HL-60/S4 treated with retinoic acid at 250 ng/mL for 4 days and 3 days (cell line): ENCODE data around the gene FAM98A.

ENCODE experiments used
- in situ Hi-C: fragments of 300-500 bp; cut with MboI; formaldehyde crosslinking; loops from 2 replicates; pipeline ENCODE4 v1.7.0; 2022; ENCODE audit warnings: low sequenced_read_pairs

The FAM98A gene

DNA sequence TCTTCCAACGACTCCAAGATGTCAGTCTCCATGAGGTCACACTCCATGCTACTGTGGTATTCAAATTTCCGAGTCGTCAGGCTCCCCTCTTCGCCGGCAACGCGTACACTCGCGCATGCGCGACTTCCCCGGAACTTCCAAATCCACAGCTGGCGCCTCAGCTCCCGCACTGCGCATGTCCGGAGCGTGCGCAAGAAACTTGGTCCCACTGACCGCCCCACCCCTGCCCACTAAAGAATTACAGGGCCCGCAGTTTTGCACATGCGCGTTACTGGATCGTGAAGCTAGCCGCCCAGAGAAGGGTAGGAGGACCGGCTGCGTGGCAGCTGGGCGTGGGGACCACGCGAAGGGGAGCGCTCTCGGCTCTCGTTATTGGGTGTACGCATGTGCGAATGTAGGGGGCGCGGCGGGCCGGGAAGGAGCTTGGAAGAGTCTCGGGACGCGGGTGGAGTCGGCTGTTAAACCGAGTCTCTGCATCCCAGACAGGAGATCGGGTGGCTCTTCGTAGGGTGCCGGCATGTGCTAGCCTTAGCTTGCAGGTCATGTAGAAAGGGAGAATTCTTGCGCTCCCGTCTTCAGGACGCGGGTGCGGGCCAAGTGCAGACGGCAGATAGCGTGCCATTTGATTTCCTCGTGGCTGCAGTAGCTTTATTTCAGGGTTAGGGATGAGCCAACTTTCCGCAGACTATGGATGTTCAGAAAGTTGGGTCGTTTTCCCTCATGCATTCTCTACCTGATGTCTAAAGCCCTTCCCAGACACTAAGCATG, at the start of gene FAM98A:
FAM98A (minus strand) TSS at position 125 of the 768 bp plus-strand sequence; CDS start at position 47, 78 bp downstream.
- in situ Hi-C loops = loop anchor here (25.0 kb wide), 1 partner anchor 837 kb away; no protein-coding TSS in a partner anchor

DNA sequence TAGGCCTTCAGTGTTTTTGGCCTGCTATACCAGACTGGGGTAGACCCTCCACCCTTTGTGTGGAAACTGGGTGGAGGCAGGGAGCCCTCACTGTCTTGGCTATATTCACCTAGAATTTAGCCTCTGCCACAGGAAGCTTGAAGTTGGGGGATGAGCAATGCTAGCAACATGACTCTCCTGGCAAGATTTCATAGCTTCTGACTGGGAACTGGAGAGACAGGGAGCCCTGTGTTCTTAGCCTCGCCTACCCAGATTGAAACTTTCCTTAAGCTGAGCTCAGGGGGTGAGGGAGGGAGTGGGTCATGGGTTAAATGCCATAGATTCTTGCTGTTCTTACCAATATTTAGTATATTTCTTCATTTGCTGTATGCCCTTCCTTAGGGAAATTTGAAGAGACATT, 46.8 kb upstream of the FAM98A start:
- in situ Hi-C loops = no loop called here

DNA sequence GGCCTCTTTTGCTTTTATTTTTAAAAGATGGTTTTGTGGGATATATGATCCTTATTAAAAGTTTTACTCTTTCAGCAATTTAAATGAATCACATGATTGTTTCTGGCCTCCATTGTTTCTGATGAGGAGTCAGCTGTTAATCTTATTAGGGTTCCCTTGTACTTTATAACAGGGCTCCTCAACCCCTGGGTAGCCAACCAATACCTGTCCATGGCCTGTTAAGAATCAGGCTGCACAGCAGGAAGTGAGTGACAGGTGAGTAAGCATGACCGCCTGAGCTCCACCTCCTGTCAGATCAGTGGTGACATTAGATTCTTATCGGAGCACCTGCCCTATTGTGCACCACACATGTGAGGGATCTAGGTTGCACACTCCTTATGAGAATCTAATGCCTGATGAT, 45.1 kb upstream of the FAM98A start:
- in situ Hi-C loops = no loop called here

DNA sequence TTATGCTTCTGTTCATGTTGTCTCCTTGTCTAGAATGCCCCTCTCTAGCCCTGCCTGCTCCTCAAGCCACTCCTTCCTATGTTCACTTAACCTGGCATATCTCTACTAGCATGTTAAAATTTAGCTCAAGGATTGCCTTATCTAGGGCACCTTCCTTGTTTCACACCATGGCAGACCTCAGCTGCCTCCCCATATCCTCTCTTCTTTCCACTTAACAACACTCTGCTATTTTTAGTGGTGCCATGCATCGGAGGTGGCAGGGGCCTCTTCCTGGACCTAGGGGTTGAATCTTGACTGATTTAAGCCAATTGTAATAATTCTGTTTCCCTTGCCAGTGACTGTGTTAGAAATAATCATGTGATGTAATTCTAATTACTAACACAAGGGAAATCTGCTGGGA, 36.9 kb upstream of the FAM98A start:
- in situ Hi-C loops = no loop called here

DNA sequence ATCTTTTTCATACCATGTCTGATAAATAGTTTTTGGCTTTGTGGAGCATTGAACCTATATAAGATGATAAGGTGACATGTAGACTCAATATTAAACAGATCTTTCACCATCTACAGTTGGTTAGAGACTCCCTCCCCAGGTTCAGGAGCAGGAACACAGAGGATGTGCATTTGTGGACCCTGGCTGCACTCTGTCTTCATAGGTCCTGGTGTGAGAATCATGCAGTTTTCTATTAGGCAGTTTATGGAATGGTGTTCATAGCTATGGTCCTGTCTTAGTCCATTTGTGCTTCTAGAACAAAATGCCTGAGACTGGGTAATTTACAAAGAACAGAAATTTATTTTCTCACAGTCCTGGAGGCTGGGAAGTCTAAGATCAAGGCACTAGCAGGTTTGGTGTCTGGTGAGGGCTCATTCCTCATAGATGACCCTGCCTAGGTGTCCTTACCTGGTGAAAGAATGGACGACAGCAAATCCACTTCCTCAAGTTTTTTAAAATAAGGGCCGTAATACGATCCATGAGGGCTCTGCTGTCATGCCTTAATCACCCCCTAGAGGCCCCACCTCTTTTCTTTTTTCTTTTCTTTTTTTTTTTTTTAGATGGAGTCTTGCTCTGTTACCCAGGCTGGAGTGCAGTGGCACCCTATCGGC, 35.3 kb upstream of the FAM98A start:
- in situ Hi-C loops = no loop called here

DNA sequence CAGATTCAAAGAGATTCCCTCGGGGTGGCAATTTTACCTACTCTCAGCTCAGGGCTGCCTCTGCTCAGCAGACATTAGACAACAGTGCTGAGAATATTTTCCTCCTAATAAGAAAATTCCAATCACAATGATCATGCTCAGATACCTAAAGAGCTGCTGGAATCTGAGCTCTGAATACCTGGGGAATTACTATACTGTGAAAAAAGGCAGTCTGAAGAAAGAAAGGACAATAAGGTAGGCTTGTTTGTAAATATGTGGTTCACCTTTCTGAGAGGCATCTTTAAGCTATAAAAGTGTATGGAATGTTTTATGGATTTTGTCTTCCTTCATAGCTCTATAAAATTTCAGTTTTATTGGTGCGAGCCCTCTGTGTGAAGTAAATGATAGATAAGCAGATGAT, 34.2 kb upstream of the FAM98A start:
- in situ Hi-C loops = no loop called here

DNA sequence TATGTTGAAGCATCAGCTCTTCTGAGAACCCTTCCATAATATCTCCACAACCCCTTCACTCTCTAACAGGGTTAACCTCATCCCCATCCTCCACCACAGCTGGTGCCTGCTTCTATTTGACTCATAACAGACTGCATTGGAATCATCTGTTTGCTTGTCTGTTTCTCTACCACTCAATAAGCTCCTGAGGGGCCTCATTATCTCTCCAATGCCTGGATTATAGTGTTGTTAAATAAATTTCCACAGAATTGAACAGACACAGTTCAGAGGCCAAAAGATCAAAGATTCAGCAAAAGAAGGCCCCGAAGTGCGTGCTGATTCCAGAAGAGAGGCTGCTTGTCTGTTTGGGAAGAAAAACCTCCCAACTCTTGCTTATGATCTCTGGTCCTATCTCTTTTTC, 33.7 kb upstream of the FAM98A start:
- in situ Hi-C loops = no loop called here

DNA sequence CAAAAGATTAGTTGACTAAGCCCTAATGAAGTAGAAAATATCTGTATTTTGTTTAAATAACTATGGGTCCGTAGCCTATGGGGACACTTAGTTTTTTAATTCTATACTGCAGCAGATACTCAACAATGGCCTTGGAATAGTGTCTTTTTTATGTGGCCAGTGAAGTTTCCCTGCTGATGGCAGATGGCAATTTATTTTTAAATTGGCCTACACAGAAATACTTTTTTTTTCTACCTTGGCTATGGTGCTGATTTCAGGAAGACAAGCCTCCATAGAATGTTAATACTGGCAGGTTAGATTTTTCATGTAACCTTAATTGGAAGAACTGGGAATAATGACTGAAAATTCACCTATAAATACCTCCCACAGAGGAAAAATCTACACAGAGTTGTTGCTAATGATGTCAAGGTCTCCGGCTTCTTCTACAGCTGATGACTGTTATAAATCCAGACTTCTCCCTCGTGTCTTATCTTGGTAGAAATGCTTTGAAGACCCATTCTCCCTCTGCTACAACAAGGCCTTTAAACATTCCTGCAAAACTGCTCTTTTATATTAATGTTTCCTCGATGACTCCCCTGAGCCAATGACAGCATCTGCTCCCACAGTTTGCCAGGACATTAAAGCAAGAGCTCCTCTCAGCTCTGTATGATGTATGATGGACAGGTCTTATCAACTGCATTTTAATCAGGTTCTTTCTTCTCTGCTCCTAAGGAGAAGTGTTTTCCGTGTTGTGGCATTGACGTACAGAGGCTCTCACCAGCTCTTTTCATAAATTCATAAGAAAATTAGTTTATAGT, 29.1 kb upstream of the FAM98A start:
- in situ Hi-C loops = no loop called here

DNA sequence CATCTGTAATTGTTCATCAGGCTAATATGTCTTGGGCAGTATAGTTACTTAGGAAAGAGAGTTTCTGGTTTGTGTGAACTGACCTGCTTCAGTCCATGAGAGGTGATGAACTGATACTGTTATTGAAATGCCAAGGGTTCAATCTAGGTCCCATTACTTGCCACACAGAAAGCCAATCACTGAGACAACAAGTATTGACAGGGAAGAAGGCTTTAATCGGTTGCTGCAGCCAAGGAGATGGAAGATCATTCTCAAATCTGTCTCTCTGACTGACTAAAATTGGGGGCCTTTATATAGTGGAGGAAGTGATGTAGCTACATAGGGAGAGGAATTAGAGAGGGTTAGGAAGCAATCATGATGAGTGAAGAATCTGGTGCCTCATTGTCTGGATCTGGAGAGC, 19.9 kb upstream of the FAM98A start:
- in situ Hi-C loops = no loop called here

DNA sequence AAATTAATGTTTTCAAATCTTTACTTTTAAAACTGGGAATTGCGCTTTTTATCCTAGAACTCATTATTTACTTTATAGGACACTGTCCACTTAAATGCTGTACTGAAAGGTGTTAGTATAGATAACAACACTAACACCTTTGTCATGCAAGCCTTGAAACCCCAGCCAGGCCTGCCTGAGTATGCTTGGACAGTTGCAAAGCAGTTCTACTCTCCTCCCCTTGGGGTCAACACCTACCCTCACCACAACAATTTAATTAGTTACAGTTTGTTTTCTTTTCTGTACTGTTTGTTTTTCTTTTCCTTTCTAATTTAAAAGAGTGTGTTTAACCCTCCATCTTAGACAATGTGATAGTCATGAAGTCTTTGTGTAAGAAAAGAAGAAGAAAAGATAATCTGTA, 18.9 kb upstream of the FAM98A start:
- in situ Hi-C loops = no loop called here

DNA sequence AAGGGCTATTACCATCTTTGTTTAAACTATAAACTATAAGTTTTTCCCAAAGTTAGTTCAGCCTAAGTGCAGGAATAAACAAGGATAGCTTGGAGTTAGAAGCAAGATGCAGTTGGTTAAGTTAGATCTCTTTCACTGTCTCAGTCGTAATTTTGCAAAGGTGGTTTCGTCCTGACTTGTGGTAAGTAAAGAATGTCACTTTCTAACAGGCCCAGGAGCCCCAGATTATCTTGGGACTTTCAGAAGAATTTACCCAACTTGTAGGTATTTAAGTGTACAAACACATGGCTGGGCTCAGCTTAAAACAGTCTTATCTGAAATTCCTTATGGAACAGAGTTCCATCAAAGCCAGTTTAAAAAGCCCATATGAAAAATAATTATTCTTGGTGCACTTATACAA, 18.3 kb upstream of the FAM98A start:
- in situ Hi-C loops = no loop called here

DNA sequence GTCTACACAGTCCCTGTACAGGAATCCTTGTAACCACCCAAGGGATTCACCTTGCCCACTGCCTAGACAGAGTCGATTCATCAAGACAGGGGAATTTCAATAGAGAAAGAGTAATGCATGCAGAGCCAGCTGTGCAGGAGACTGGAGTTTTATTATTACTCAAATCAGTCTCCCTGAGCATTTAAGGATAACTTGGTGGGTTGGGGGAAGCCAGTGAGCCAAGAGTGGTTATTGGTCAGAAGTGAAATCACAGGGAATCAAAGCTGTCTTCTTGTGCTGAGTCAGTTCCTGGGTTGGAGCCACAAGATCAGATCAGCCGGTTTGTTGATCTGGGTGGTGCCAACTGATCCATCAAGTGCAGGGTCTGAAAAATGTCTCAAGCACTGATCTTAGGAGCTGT, 17.8 kb upstream of the FAM98A start:
- in situ Hi-C loops = no loop called here

DNA sequence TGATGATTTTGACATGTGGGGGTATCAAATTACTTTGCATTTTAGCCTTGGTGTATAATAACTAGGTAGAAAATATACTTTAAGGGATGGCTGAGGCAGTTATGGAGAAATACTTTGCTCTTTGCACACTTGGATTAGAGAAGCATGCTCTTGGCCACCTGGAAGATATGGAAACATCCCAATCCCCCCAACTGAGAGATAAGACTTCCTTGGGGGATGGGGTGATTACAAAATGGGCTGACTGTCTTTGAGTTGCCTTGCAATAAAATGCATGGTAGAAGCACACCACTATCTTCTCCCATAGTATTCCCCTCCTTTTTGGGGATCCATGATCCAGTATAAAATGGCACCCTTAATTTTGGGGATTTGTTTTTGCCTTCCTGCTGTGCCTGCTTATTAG, 15.1 kb upstream of the FAM98A start:
- in situ Hi-C loops = no loop called here

DNA sequence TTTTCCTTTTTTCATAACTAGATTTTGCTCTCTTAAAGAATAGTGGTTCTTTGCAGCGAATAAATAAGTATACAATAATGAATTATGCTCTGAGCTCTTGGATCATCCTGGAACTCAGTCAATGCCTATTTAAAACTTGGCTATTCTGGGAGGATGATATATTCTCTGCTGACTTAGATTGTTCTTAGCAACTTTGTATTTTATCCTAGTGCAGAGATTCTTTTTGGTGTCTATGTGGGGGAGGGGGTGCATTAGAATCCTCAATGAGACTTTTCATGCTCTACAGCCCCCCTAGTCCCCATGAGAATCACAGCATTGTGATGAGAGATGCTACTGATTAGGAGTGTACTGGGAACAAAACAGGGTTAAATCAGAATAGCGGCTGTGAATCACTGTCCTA, 8.8 kb upstream of the FAM98A start:
- in situ Hi-C loops = no loop called here

DNA sequence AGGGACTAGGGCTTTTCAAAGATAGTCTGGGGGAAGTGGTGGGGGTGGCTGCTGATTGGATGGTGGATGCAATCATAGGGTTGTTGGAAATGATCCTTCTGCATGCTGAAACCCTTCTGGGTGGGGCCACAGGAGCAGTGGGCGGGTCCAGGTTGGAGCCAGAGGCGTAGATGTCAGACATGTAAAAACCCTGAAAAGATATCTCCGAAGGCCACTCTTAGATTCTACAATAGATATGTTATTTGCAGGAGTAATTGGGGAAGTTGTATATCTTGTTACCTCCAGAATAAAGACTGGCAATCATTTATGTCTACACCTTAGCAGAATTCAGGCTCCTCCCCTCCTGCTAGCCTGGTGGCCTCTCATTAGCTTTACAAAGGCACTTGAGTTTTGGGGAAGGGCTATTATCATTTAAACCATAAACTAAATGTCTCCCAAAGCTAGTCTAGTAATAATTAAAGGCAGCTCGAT, 8.2 kb upstream of the FAM98A start:
- in situ Hi-C loops = no loop called here

DNA sequence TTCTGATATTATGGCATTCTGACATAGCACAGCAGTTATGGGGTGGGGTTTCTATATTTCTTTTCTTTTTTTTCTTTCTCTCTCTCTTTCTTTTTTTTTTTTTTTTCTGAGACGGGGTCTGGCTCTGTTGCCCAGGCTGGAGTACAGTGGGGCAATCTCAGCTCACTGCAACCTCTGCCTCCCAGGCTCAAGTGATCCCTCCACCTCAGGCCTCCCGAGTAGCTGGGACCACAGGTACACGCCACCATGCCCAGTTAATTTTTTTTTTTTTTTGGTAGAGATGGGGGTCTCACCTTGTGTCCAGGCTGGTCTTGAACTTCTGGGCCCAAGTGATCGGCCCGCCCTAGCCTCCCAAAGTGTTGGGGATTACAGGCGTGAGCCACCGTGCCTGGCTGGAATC, 7.5 kb upstream of the FAM98A start:
- in situ Hi-C loops = no loop called here

DNA sequence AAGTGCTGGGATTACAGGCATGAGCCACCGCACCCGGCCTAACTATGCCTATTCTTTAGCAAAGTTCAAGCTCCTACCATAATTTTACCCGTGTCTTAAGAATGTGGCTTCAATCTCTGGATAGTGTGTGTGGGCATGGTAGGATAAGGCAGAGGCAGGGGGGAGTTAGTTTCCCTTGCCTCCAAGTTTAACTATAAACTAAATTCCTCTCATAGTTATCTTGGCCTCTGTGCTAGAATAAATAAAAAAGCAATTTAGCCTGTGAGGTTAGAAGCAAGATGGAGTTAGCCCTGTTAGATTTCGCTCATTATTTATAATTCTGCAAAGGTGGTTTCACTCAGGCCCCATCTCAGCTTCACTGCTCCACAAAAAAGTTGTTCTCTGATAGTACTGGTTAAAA, 7.0 kb upstream of the FAM98A start:
- in situ Hi-C loops = no loop called here

DNA sequence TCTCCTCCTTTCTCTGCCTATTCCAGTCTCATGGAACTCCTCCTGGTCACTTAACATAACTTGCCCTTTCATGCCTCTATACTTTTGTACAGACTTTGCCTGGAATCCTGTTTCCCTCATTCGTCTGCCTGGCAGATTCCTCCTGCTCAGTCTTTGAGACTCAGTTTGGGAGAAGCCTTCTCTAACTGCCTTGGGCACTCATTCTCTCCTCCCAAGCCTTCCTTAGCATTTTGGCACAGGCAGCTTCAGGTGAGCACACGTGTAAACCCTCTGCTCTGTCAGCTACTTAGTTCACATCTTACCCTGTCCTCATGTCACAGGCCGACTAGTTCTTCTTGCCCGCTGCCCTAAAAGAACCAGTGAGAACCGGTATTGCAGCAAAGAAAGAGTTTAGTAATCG, 6.0 kb upstream of the FAM98A start:
- in situ Hi-C loops = no loop called here

DNA sequence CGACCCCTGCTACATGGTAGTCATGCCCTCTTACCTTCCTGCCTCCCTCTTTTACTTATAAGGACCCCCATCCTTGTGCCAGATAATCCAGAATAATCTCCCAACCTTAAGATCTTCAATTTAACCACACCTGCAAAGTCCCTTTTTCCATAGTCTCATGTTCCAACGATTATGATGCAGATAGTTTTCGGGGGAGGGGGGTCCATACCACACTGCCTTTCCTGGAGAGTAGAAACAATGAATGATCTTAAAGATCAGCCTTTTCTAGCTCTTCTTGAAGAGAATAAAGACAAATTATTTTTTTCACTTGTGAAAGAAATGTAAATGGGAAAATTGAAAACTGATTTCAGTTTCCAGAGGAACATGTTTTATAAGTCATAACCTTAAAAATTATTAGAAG, 4.3 kb upstream of the FAM98A start:
- in situ Hi-C loops = no loop called here

DNA sequence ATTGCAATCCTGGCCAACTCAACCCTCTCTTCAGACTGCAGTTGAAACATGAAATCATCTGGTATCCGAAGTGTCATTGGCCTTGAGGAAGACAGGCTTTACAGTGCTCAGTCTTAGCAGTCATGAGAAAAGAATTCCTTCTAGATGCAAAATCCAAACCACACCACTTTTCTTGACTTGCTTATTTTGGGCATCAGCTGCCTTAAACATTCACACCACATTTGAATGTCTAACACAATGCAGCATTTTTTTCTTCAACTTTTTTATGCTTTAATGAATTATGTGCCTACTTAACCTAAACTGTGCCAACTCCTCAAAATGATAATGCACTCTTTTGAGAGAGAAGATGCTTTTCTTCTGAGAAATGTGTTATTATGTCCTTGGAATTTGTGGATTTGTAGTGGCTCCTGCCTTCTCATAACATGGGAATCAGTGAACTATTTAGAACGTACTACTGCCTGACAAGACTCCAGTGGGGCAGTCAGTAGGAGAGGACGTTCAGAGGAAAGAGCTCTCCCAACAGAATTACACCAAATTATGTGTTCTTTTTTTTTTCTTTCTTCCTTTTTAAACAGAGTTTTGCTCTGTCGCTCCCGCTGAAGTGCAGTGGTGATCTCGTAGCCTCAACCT, 3.2 kb upstream of the FAM98A start:
- in situ Hi-C loops = no loop called here

DNA sequence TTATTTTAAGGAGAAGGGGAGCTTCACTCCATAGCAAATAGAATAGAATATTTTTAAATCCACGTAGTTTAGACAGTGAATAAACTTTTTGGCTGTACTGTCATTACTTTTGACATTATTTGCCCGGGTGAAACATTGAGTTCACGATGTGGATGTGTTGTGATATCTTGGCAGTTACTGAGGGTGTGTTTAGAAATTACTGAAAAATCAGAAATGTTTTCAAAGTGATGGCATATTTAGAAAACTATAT, 769 bp upstream of the FAM98A start:
- in situ Hi-C loops = loop anchor here (25.0 kb wide), 1 partner anchor 838 kb away; no protein-coding TSS in a partner anchor
